K562 (cell line): ENCODE measurements around the gene COX6B1.

ENCODE experiments used
- DDX20 ChIP-seq: fragments of 450-650 bp; IDR thresholded peaks from 2 replicates; pipeline ENCODE4 v1.6.1; 2016; ENCODE audit warnings: missing genetic modification characterization, low read depth, mild to moderate bottlenecking, missing compliant biosample characterization, moderate library complexity
- EP300 ChIP-seq: IDR thresholded peaks from 2 replicates; pipeline ENCODE4 v1.6.1; 2012; ENCODE audit warnings: low read length, improper control_type of control experiment
- EZH2 ChIP-seq: IDR thresholded peaks from 2 replicates; pipeline ENCODE4 v1.6.1; 2012; ENCODE audit warnings: low read depth, mild to moderate bottlenecking, inconsistent platforms, low read length, borderline replicate concordance
- HDAC1 ChIP-seq, 2 experiments: fragments of 450-650 bp; IDR thresholded peaks; 2 replicates each; pipeline ENCODE4 v1.6.1; 2016 to 2017; ENCODE audit warnings: inconsistent platforms in 1 of 2, mild to moderate bottlenecking in 1 of 2, moderate library complexity in 1 of 2
- HMG20A ChIP-seq: fragments of 450-650 bp; formaldehyde crosslinking; conservative IDR thresholded peaks from 2 replicates; pipeline ENCODE4 v1.4.0; 2020; ENCODE audit warnings: mild to moderate bottlenecking, mixed read lengths
- POLR2A ChIP-seq: fragments of 450-650 bp; conservative IDR thresholded peaks from 2 replicates; pipeline ENCODE4 v1.6.1; 2016
- POLR2AphosphoS5 ChIP-seq: IDR thresholded peaks from 2 replicates; pipeline ENCODE4 v1.6.1; 2011; ENCODE audit warnings: mild to moderate bottlenecking, low read depth, low read length, moderate library complexity; ENCODE audit not compliant: control insufficient read depth, insufficient read depth
- ZBTB1 ChIP-seq: sonication (generic); formaldehyde crosslinking; IDR thresholded peaks from 2 replicates; pipeline ENCODE4 v1.8.1; 2023; ENCODE audit warnings: missing genetic modification reagents, low read depth, mild to moderate bottlenecking, borderline replicate concordance
- ZNF764 ChIP-seq: fragments of 250-450 bp; sonication (Bioruptor Pico); IDR thresholded peaks from 2 replicates; pipeline ENCODE4 v1.4.0; 2020; ENCODE audit warnings: low read depth, mild to moderate bottlenecking, moderate library complexity
- TF ChIP-seq, protein P1 (sequence below): fragments of 450-650 bp; formaldehyde crosslinking; IDR thresholded peaks from 2 replicates; pipeline ENCODE4 v1.4.0; 2020; ENCODE audit warnings: mild to moderate bottlenecking
- TF ChIP-seq, protein P2 (sequence below), 3 experiments: IDR thresholded peaks in 2 of 3; conservative IDR thresholded peaks in 1 of 3; 2 replicates each; pipeline ENCODE4 v1.5.1; 2011 to 2012; ENCODE audit warnings: low read length in 3 of 3, mild to moderate bottlenecking in 3 of 3, control low read depth in 2 of 3, improper control_type of control experiment in 1 of 3, inconsistent platforms in 1 of 3, low read depth in 1 of 3, mixed read lengths in 1 of 3, moderate library complexity in 1 of 3; ENCODE audit not compliant: insufficient read depth in 2 of 3
- TF ChIP-seq, protein P3 (sequence below): sonication (generic); formaldehyde crosslinking; IDR thresholded peaks from 2 replicates; pipeline ENCODE4 v1.8.1; 2022; ENCODE audit warnings: missing genetic modification reagents

DNA sequence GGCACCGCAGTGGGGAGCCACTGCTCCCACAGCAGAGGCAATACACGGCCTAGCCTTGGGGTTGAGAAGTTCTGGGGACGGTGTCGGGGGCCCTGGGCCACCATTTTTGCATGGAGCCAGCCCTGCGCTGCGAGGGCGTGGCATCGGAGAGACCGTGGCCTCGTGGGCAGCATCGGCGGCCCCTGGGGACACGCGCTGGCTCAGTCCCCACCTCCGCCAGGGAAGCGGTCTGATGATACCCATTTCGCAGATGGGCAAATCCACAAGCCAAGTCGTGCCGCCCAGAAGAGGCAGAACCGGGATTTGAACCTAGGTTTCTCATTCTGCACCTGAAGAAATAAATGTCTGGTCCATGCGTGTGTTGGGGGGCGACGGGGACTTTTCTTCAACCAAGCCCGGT, 17.0 kb downstream of the COX6B1 start:
- no peak for TF ChIP-seq EZH2
- TF ChIP-seq POLR2A = no peak
- no peak for TF ChIP-seq ZNF764 (CRISPR knock-in tag)
- no peak for TF ChIP-seq HMG20A (CRISPR knock-in tag)
- no peak for TF ChIP-seq DDX20 (tag)
- TF ChIP-seq, protein P1, sequence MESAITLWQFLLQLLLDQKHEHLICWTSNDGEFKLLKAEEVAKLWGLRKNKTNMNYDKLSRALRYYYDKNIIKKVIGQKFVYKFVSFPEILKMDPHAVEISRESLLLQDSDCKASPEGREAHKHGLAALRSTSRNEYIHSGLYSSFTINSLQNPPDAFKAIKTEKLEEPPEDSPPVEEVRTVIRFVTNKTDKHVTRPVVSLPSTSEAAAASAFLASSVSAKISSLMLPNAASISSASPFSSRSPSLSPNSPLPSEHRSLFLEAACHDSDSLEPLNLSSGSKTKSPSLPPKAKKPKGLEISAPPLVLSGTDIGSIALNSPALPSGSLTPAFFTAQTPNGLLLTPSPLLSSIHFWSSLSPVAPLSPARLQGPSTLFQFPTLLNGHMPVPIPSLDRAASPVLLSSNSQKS (CRISPR knock-in tag) = no peak
- TF ChIP-seq ZBTB1 = no peak
- no peak for TF ChIP-seq HDAC1 (IDR thresholded peaks at IDR 0.05)
- no peak for TF ChIP-seq POLR2AphosphoS5
- TF ChIP-seq EP300 = no peak
- TF ChIP-seq, protein P2, sequence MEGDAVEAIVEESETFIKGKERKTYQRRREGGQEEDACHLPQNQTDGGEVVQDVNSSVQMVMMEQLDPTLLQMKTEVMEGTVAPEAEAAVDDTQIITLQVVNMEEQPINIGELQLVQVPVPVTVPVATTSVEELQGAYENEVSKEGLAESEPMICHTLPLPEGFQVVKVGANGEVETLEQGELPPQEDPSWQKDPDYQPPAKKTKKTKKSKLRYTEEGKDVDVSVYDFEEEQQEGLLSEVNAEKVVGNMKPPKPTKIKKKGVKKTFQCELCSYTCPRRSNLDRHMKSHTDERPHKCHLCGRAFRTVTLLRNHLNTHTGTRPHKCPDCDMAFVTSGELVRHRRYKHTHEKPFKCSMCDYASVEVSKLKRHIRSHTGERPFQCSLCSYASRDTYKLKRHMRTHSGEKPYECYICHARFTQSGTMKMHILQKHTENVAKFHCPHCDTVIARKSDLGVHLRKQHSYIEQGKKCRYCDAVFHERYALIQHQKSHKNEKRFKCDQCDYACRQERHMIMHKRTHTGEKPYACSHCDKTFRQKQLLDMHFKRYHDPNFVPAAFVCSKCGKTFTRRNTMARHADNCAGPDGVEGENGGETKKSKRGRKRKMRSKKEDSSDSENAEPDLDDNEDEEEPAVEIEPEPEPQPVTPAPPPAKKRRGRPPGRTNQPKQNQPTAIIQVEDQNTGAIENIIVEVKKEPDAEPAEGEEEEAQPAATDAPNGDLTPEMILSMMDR (IDR thresholded peaks at IDR 0.05 in 2 of 3, conservative IDR thresholded peaks at IDR 0.05 in 1 of 3; ENCODE audit: insufficient read depth in 2 of 3, low read depth in 1 of 3, low read length in 3 of 3) = no peak
- TF ChIP-seq, protein P3, sequence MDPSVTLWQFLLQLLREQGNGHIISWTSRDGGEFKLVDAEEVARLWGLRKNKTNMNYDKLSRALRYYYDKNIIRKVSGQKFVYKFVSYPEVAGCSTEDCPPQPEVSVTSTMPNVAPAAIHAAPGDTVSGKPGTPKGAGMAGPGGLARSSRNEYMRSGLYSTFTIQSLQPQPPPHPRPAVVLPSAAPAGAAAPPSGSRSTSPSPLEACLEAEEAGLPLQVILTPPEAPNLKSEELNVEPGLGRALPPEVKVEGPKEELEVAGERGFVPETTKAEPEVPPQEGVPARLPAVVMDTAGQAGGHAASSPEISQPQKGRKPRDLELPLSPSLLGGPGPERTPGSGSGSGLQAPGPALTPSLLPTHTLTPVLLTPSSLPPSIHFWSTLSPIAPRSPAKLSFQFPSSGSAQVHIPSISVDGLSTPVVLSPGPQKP (CRISPR knock-in tag) = no peak
